ENCODE measurements around the gene RBM19. TPM values are rescaled to one million over a fixed set of nuclear protein-coding genes. Genes with fewer than 3 reads are reported as not detected.

RBM19 gene
- total and polyA plus RNA-seq, 4 donors, result 7.9 to 18.7 (median 9.0) TPM

DNA sequence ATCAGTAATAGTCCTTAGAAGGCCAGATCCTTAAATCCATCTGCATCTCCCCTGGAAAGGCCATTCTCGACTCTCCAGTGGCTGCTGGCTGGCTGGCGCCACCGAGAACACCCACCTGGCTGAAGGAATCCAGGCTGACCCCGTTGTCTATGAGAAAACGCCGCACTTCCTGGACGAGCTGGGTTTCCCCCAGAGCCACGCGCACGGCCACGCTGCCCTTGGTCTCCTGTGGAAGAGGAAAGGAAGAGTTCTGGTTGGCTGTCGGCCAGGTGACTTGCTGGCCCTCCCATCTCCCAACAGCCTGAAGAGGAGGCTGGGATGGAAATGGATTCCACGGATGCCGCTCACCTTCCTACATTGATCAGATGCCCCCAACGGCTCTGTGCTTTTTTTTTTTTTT lies 23.9 kb downstream of the RBM19 start:
- no peak for DNase-seq (ENCODE audit: low spot score)
- H3K4me1 ChIP-seq (ENCODE audit: control insufficient read depth in 4 of 4, insufficient read depth in 4 of 4, low read length in 3 of 4), result no peaks in the 10 kb centered on the region
- H3K4me3 ChIP-seq (ENCODE audit: low read depth in 1 of 3, low read length in 3 of 3), result no peak overlapping the region
- H3K27me3 ChIP-seq (ENCODE audit: control insufficient read depth in 4 of 4, insufficient read depth in 4 of 4, low read length in 3 of 4), result no peaks in the 10 kb centered on the region
- WGBS, result 92% methylated on average over 15 of the region's 15 CpGs
- TF ChIP-seq REST (IDR thresholded peaks at IDR 0.05) (no peak), RXRA (IDR thresholded peaks at IDR 0.05) (no peak), EGR1 (IDR thresholded peaks at IDR 0.05; ENCODE audit: low read depth in 2 of 2) (no peak), YY1 (IDR thresholded peaks at IDR 0.05) (no peak), HNF4A (conservative IDR thresholded peaks at IDR 0.05) (no peak), HNF4G (IDR thresholded peaks at IDR 0.05) (no peak), GABPA (IDR thresholded peaks at IDR 0.05 in 1 of 2, conservative IDR thresholded peaks at IDR 0.05 in 1 of 2) (no peak)
- TF ChIP-seq, protein P1, sequence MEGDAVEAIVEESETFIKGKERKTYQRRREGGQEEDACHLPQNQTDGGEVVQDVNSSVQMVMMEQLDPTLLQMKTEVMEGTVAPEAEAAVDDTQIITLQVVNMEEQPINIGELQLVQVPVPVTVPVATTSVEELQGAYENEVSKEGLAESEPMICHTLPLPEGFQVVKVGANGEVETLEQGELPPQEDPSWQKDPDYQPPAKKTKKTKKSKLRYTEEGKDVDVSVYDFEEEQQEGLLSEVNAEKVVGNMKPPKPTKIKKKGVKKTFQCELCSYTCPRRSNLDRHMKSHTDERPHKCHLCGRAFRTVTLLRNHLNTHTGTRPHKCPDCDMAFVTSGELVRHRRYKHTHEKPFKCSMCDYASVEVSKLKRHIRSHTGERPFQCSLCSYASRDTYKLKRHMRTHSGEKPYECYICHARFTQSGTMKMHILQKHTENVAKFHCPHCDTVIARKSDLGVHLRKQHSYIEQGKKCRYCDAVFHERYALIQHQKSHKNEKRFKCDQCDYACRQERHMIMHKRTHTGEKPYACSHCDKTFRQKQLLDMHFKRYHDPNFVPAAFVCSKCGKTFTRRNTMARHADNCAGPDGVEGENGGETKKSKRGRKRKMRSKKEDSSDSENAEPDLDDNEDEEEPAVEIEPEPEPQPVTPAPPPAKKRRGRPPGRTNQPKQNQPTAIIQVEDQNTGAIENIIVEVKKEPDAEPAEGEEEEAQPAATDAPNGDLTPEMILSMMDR (IDR thresholded peaks at IDR 0.05; ENCODE audit: low read depth, low read length, missing input control), result no peak
- H3K27ac ChIP-seq (ENCODE audit: low read depth in 1 of 2, low read length in 2 of 2), result no peak overlapping the region
- H3K9ac ChIP-seq (ENCODE audit: low read depth in 1 of 2, low read length in 2 of 2), result no peak overlapping the region
- peaks cover 6 to 72% (median 45%) of the 10 kb centered on the region in 4 donors for H3K36me3 ChIP-seq (ENCODE audit: control insufficient read depth in 4 of 4, insufficient read depth in 3 of 4, low read depth in 1 of 4, low read length in 3 of 4)
- no peaks in the 10 kb centered on the region for H3K9me3 ChIP-seq (ENCODE audit: control insufficient read depth in 4 of 4, low read length in 3 of 4)

DNA sequence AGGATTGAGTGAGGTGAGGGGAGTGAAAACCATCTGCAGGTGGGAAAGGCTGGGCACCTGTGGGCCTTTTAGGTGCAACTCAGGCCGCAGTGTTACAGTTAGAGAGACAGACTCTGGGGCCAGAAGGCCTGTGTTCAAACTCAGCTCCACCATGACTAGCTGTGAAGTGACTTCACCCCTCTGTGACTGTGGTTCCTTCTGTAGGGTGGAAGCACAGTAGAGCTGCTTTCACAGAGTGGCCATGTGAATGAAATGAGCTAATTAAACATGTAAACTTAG lies 25.0 kb downstream of the RBM19 start:
- Histone ChIP-seq H3K27me3 (ENCODE audit: control insufficient read depth in 4 of 4, insufficient read depth in 4 of 4, low read length in 3 of 4) (no peaks in the 10 kb centered on the region), H3K9ac (ENCODE audit: low read depth in 1 of 2, low read length in 2 of 2) (no peak overlapping the region), H3K4me3 (ENCODE audit: low read depth in 1 of 3, low read length in 3 of 3) (no peak overlapping the region), H3K36me3 (ENCODE audit: control insufficient read depth in 4 of 4, insufficient read depth in 3 of 4, low read depth in 1 of 4, low read length in 3 of 4) (peaks cover 9 to 72% (median 45%) of the 10 kb centered on the region in 4 donors), H3K4me1 (ENCODE audit: control insufficient read depth in 4 of 4, insufficient read depth in 4 of 4, low read length in 3 of 4) (no peaks in the 10 kb centered on the region), H3K27ac (ENCODE audit: low read depth in 1 of 2, low read length in 2 of 2) (no peak overlapping the region), H3K9me3 (ENCODE audit: control insufficient read depth in 4 of 4, low read length in 3 of 4) (no peaks in the 10 kb centered on the region)
- WGBS, result 98% methylated on average over 1 of the region's 1 CpG
- TF ChIP-seq REST (IDR thresholded peaks at IDR 0.05) (no peak), FOXA2 (IDR thresholded peaks at IDR 0.05) (no peak), SP1 (IDR thresholded peaks at IDR 0.05) (no peak)
- TF ChIP-seq, protein P1 (IDR thresholded peaks at IDR 0.05; ENCODE audit: low read depth, low read length, missing input control), result no peak
- DNase-seq (ENCODE audit: low spot score), result no peak
